NCI-H748 (cell line): ENCODE measurements around the gene SHANK3.
"Not testable (repeated sequence)": the region's sequence is repeated elsewhere in the genome, so short reads cannot be mapped to it uniquely, and the experiment has no call there.

Experiments used
- DNase-seq: peaks from one replicate; lab custom pipeline; 2025; ENCODE audit not compliant: unreplicated experiment; lab: John Stamatoyannopoulos, UW

Gene SHANK3

DNA sequence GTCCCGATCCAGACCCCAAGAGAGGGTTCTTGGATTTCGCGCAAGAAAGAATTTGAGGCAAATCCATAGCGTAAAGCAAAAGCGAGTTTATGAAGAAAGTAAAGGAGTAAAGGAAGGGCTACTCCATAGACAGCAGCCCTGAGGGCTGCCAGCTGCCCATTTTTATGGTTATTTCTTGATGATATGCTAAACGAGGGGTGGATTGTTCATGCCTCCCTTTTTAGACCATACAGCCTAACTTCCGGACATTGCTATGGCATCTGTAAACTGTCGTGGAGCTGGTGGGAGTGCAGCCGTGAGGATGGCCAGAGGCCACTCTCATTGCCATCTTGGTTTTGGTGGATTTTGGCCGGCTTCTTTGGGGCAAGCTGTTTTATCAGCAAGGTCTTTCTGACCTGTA is 19.4 kb upstream of the SHANK3 start:
- no peak for DNase-seq

DNA sequence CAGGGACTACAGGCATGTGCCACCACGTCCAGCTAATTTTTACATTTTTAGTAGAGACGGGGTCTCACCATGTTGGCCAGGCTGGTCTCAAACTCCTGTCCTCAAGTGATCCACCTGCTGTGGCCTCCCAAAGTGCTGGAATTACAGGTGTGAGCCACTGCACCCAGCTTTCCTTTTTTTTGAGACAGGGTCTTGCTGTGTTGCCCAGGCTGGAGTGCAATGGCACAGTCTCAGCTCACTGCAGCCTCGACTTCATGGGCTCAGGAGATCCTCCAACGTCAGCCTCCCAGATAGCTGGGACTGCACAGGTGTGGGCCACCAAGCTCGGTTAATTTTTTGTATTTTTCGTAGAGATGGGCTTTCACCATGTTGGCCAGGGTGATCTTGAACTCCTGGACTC is 18.0 kb upstream of the SHANK3 start:
- DNase-seq: not testable (repeated sequence)

DNA sequence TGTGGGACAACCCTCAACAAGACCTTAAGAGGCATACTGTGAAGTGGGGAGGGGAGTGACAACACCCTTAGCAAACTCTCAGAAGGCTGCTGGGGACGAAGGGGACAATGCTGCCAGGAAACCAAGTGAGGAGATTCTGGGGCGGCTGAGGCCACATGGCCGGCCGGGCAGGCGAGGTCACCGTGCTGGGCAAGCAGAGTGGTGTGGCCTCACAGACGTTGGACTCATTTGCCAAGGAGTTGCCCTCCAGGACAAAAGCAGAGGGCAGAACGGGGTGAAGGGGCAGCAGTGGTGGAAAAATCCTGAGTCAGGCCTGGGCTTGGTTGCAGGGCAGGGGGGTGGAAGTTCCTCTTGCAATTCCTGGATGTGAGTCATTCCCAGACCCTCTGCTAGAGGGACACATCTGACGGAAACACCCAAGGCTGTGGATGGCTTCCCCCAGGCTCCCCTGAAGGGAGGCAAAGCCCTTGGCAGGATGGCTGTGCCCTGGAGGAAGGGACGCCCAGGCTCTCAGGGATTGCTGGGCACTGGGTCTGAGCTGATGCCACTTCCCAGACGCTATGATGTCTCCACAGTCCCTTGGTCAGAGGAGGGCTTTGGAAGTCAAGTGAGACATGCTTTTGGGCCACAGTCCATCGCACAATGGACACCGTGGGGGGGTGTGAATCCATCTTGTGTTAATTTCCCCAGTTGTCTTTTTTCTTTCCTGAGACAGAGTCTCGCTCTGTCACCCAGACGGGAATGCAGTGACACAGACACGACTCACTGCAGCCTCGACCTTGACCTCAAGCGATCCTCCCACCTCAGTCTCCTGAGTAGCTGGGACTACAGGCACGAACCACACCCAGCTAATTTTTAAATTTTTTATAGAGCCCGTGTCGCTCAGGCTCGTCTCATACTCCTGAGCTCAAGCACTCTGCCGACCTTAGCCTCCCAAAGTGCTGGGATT is 16.2 kb upstream of the SHANK3 start:
- no peak for DNase-seq

DNA sequence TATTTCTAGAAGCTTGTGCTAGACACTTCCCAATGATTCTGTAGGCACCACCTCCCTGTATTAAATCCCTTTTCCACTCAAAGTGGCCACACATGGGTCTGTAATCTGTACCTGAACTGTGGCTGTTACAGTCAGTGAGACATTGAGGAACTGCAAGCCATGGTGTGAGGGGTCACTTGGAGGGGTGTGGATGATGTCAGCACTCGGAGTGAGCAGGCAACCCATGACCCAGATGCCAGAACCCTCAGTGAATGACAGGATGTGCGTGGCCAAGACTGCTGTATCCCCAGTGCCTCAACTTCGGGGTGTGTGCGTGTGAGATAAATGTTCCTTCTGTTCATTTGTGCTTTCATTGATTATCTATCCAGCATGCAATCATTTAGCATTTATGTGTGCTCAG is 14.7 kb upstream of the SHANK3 start:
- DNase-seq: no peak

DNA sequence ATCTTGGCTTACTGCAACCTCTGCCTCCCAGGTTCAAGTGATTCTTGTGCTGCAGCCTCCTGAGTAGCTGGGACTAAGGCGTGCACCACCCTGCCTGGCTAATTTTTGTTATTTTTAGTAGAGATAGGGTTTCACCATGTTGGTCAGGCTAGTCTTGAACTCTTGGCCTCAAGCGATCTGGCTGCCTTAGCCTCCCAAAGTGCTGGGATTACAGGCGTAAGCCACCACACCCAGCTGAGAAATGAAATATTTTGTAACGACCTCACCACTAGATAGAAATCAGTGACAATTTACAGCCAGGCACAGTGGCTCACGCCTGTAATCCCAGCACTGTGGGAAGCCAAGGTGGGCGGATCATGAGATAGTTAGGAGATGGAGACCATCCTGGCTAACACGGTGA is 12.9 kb upstream of the SHANK3 start:
- DNase-seq: not testable (repeated sequence)

DNA sequence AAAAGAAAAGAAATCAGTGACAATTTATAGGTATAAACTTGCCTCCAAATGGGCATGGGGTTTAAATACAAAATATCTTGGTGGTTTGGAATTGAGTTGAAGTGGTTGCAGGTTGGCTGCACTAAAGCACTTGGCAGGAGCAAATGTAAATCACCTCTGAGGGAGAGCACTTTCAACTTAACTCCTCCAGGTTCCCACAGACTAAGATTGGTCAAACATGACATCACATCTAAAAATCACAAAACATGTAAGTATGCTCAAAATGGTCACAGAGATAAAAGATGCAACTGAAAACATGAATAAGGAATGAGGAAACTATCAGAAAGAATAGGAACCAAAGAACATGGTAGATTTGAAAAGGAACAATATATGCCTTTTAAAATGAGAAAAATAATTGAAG is 12.3 kb upstream of the SHANK3 start:
- no peak for DNase-seq

DNA sequence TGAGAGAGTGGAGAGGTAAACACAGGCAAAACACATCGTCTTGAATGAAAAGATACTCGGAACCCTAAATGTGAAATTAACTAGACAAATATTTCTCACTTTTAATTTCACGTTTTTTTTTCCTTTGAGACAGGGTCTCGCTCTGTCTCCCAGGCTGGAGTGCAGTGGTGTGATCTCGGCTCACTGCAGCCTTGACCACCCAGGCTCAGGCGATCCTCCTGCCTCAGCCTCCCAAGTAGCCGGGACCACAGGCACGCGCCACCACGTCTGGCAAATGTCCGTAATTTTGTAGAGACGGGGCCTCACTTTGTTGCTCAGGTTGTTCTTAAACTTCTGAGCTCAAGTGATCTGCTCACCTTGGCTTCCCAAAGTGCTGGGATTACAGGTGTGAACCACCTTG is 7.4 kb upstream of the SHANK3 start:
- DNase-seq: no peak

DNA sequence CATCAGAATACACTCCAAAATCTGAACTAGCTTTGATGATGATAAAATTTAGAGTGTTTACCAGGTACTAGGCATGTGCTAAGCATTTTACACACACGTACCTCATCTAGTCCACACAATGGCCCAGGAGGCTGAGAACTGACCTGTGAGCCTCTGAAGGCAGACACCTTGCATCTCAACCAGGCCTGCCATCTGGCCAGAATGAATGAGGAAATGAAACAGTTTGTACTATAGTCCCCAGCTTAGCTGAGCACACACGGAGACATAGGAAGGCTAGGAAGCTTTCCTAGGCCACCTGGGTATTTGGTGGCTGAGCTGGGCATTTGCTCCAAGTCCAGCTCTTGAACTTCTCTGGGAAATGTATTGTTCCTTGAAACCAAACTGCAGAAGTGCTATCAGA is 6.9 kb upstream of the SHANK3 start:
- DNase-seq: no peak

DNA sequence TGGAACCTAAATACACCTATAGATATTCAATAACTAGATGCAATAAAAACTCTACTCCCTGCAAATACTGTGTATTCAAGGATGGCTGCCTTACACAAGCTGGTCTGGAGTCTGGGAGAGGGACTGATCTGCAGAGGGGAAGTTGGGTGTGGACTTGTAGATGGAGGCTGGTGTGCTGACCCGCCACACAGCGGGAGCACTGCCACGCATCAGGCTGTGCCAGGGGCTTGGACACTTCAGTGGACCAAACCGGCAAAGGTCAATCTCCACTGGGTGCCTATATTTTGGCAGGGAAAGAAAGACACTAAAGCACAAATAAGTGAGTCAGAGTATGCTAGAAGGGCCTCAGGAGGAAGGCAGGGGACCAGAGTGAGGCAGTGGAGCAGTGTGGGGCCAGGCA is 2.1 kb upstream of the SHANK3 start:
- no peak for DNase-seq

DNA sequence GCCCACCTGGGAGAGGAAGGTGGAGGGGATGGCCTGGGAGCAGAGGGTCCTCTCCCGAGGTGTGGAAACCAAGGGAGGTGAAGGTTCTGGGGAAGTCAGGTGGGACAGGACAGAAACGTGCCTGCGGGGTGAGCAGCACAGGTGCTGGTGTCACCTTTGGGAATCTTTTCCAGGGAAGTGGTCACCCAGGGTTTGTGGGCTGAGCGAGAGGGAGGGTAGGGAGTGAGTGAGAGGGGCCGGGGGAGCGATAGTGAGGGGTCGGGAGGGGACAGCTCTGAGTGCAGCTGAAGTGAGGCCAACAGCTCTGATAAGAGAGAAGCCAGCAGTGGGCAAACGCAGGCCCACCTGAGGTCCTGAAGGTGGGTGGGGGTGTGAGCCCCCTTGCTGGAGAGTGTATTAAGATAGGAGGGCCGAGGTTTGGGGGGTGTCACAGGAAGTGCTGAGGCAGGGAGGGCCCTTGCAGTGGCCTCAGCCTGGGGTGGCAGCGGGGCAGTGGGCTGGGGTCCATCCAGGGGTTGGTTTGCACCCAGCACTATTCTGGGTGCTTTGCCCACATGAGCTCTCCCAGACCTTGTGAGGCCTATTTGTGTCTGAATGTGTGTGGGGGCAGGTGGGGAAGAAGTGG is 1.6 kb upstream of the SHANK3 start:
- DNase-seq: no peak

DNA sequence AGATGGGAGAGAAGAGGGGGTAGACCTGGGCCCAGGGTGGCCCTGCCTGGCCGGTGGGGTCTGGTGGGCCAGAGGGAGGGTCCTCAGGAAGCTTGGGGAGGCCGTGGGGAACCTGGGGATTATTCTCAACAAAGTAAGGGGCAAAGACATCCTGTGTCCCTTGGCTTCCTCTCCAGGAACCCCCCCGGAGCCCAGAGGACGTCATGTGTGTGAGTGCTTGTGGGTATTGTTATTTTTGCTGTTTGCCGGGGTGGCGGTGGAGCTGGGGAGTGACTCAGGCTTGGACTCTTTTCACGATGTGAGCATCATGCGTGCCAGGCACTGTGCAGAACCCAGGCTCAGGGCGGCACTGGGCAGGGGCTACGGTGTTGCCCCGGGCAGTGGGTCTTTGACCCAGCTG is 982 bp upstream of the SHANK3 start:
- DNase-seq: no peak

DNA sequence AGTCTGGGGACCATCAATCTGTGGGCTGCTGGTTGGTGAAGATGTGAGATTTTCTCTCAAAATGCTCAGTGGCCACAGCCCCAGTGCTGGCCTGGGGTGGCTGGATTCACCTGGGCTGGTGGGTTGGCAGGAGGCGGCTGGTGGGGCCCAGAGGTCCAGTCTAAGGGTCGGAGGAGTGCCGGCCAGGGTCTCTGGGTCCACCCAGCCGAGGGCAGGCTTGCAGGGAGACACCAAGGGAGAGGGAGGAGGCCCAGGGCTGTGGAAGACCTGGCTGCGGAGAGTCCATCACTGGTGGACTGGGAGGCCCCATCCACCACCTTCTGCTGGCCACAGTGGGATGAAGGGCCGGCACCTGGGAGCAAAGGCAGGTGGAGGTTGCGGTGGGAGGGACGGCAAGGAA is 582 bp upstream of the SHANK3 start:
- DNase-seq: no peak

DNA sequence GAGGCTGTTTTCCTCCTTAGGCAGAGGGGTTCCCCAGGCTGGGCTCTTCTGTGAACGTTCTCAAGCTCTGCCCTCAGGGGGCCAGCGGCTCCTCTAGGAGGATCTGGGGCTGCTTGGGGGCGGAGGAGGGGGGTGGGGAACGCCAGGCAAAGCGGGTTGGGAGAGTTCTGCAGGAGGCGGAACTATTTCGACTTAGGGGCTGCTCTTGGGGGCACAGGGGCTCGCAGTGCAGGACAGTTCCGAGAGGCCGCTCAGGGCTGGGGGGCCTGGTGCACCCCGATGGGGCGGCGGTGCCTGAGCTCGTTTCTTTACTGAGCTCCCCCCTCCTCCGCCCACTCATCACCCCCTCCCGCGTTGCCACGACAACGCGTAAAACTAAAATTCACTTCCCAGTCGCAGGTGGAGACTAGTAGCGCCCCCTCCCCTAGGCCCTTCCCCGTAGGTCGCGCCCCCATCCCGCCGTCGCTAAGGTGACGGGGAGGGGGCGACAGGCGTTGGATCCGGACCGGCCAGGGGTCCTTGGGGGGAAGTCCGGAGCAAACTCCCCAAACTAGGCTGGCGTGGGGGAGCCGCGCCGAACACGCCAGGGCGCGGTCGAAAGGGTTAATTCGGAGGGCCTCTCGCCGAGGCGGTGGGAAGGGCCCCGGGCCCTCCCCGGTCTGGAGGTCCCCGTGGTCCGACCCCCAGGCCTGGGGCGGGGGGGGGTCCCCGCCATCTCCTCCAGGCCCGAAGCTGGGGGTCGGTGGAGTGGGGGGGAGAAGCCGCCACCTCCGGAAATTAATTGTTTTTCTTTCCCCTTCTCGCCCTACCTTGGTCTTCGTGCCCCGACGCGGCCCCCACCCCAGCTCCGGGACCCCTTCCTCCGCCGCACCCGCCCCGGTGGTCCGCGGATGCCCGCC is 857 bp downstream of the SHANK3 start:
- DNase-seq: peak; percentile 45

DNA sequence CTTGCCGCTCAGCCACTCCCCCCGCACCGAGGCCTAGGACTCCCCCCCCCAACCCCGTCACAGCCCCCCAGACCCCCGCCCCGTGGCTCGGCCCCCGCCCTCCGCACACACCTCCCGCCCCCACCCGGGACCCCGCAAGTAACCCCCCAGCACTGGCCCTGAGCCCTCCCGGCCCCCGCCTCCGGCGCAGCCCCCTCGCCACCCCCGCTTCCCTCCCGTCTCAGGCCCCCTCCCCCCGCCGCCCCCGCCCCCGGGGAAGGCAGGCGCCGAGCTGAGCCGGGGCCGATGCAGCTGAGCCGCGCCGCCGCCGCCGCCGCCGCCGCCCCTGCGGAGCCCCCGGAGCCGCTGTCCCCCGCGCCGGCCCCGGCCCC is 1.5 kb downstream of the SHANK3 start:
- peak; percentile 25 for DNase-seq

DNA sequence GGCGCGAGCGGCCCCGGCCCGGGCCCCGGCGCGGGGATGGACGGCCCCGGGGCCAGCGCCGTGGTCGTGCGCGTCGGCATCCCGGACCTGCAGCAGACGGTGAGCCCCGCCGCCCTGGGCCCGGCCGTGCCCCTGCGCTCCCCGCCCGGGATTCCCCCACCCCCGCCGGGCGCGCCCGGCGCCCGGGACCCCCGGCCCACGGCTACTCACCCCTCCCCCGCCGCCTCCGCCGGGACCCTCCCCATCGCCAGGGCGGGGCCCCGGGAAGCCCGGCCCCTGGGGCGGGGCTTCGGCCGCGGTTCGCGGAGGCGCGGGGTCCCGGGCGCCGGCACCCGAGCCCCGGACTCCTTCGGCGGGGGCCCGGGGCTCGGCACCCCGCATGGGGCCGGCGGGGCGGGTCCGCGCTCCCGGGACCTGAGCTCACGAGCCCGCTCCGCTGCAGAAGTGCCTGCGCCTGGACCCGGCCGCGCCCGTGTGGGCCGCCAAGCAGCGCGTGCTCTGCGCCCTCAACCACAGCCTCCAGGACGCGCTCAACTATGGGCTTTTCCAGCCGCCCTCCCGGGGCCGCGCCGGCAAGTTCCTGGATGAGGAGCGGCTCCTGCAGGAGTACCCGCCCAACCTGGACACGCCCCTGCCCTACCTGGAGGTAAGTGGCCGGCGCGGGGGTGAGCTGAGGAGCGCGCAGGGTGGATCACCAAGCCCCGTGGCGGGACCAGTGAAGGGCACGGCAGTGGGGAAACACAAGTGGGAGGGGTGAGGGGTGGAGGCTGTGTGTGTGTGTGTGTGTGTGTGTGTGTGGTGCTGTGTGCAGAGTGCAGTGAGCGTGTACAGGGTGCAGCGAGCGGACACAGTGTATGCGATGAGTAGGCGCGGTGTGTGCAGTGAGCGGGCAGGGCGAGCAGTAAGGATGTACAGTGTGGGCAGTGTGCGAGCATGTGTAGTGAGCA is 2.3 kb downstream of the SHANK3 start:
- peak; percentile 93 for DNase-seq

DNA sequence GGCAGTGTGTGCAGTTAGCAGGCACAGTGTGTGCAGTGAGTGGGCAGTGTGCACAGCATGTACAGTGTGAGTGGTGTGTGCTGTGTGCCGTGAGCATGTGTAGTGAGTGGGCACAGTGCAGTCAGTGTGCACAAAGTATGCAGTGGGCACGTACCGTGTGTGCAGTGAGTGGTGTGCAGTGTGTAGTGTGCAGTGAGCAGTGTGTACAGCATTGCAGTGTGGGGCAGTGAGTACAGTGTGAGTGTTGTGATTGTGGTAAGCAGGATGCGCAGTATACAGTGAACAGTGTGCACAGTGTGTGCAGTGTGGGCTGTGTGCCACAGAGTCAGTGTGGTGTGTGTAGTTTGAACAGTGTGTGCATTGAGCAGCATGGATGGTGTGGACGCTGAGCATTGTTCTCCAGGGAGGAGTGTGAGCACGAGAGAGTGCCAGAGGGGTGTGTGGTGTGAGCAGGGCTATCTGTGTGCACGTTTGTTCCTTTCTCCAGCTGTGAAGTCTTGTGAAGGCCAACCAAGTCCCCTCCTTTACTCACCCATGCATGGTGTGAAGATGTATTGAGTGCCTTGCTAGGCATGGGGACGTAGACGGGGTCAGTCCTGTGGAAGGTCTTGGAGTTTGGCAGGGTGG is 3.0 kb downstream of the SHANK3 start:
- DNase-seq: no peak

DNA sequence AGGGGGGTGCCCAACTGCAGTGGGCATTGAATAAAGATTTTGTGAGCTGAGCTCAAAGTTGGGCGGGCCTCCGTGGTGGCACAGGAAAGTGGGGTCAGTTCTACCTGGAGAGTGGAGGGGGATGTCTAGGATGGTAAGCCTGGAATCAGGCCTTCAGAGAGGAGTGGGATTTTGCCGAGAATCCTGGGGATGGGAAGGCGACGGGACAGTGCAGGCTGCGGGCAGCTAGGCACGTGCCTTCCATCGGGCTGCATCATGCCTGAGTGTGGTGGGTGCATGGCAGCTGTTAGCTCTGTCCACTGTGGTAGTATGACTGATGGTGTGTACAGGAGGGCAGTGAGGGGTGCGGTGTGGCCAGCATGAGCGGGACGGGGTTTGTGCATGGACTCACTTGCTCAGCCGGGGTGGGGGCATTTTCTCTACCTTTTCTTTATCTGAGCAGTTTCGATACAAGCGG is 3.6 kb downstream of the SHANK3 start:
- DNase-seq: no peak

DNA sequence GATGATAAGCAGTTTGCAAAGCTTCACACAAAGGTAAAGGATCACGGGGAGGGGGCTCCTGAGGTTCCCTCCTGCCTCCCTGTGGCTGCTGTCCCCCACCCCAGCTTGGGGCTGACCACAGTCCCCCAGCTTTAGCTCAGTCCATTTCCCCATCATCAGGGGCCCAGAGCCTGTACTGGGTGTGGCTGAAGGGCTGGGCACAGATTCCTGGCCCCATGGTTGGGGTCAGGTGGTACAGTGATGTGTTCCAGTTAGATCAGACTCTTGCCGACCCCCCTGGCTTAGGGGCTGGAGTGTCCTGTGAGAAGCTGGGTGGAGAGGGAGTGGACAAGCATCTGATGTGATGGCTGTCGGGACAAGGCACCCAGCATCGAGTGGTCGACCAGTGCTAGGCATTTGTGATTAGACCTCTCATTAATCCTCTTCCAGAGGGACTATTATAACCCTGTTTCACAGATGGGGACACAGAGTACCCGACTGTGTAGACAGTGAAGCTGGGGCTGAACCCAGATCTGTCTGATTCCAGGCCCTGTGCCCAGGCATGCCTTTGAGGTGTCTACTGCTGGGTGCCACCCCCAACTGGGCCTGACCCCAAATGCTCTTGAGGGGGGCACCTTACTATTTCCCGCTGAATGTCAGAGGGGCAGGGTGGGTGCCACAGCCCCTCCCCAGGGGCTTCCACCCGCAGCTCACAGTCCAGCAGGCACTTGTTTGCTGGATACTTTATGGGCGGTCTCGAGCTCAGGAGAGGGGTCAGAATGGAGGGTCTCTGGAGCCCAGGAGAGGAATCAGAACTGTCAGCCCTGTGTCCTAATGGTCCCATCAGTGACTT is 4.3 kb downstream of the SHANK3 start:
- no peak for DNase-seq
